Activated CD4-positive, alpha-beta T cell treated with anti-CD3 and anti-CD28 coated beads for 48 hours (primary cell): Measurements from ENCODE around the gene GRN.

ENCODE experiments used
- DNase-seq: peaks from one replicate; pipeline ENCODE4 v3.0.0-alpha.2; 2020

GRN gene

DNA sequence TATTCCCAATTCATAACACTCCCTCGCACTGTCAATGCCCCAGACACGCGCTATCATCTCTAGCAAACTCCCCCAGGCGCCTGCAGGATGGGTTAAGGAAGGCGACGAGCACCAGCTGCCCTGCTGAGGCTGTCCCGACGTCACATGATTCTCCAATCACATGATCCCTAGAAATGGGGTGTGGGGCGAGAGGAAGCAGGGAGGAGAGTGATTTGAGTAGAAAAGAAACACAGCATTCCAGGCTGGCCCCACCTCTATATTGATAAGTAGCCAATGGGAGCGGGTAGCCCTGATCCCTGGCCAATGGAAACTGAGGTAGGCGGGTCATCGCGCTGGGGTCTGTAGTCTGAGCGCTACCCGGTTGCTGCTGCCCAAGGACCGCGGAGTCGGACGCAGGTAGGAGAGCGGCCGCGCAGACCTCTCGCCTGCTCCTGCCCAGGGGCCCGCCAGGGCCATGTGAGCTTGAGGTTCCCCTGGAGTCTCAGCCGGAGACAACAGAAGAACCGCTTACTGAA, at the start of gene GRN:
GRN (plus strand) TSS at position 364 of the 515 bp plus-strand sequence. CDS start 3,863 bp downstream, outside the sequence.
- DNase-seq: peak; percentile 92

GRCh38 chr17:44297975-44298374, 47.1 kb upstream of the GRN start:
- DNase-seq: no peak

DNA sequence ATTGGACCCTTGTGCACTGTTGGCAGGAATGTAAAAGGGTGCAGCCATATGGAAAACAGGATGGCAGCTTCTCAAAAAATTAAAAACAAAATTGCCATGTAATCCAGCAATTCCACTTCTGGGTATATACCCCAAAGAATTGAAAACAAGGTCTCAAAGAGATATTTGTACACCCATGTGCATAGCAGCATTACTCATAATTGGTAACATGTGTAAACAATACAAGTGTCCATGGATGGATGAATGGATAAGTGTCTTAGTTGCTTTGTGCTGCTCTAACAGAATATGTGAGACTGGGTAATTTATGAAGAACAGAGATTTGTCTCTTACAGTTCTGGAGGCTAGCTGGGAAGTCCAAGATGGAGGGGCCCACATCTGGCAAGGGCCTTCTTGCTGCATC, 40.5 kb upstream of the GRN start:
- no peak for DNase-seq

DNA sequence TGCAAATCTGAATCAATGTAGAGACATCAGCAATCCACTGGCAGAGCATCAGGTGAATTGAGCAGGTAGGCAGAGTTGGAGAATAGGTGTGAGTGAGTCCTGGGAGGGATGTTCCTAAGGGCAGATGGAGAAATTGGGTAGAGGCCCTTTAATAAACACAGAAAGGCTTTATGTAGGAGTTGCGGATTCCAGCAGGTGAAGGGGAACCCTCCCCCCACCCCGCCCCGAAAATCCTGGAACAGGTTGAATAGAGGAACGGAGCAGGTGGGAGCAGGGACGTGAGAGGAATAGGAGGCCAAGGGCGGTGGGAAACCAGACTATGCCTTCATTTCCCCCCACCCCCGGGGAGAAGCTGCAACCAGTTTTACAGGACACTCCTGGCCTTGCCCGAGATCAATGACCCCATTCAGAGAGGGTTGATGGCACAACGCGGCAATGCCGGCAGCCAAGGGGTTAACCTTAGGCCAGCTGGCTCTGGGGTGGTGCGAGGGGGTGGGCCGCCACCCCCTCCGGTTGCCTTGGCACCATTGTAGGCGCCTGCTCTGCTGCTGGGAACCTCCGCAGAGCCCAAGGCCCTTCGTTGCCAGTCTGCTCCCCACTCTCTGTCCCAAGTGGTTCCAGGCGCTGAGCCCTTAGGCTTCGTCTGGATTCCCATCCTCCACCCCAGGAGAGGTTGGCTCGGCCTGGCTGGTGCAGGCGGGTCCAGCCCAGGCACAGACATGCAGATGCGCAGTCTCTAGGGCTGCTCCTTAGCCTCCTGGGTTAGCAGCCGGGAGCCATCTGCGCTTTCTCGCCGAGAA, 37.5 kb upstream of the GRN start:
- DNase-seq: no peak

GRCh38 chr17:44308320-44308818, 36.7 kb upstream of the GRN start, which contains the start of gene RUNDC3A:
TSS of gene RUNDC3A (plus strand) at chr17:44308601. CDS start at chr17:44308833, 232 bp downstream.
- peak; percentile 88 for DNase-seq

DNA sequence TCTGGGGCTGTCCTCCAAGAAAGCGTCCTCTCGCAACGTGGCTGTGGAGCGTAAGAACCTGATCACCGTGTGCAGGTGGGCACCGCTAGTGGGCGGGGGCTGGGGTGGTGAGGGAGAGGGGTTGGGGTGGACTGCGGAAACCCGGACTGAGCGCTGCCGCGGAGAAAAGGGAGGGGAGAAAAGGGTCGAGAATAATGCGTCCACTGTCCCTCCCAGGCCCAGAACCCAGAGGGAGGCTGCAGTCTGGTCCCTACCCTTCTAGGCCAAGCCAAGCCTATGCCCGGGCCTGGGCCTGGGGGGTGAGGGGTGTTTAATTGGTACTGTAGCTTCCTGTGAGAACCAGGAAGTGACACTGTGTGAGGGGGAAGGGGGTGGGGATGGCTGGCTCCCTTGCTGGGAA, 36.2 kb upstream of the GRN start:
- DNase-seq: no peak

GRCh38 chr17:44309472-44309871, 35.6 kb upstream of the GRN start:
- no peak for DNase-seq

GRCh38 chr17:44310188-44310587, 34.9 kb upstream of the GRN start:
- DNase-seq: no peak

- no peak for DNase-seq
Measured at GRCh38 chr17:44310609-44311376, 34.3 kb upstream of the GRN start.

GRCh38 chr17:44311562-44312181, 33.4 kb upstream of the GRN start:
- no peak for DNase-seq

GRCh38 chr17:44312396-44313104, 32.6 kb upstream of the GRN start:
- no peak for DNase-seq

DNA sequence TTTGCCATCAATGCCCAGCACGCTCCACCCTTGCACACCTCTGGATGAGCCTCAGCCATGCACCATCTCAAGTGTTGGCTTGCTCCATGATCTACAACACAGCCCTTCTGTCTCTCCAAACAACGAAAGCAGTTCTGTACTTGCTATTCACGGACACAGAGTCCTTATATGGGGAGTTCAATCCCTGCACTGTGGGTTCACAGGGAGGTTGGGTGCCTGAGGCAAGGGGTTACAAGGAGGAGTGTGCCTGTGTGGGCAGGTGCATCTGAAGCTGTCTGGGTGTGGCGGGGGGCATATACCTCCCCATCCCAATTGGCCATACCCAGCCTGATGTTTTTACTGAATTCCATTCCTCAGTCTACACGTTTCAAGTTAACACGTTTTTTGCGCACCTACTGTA, 31.1 kb upstream of the GRN start:
- DNase-seq: no peak

DNA sequence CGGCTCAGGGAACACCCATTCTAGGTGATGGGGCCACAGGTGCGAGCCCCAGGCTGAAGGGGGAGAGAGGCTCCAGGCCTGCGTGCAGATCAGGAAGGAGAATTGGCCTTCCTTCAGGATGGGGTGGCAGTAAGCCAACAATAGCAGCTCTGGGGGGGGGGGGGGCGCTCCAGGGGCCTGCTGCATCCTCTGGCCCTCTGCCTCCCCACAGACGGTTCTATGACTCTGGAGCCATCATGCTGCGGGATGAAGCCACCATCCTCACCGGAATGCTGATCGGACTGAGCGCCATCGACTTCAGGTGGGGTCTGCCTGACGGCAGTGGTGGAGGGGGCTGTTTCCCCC, 30.6 kb upstream of the GRN start:
- no peak for DNase-seq

DNA sequence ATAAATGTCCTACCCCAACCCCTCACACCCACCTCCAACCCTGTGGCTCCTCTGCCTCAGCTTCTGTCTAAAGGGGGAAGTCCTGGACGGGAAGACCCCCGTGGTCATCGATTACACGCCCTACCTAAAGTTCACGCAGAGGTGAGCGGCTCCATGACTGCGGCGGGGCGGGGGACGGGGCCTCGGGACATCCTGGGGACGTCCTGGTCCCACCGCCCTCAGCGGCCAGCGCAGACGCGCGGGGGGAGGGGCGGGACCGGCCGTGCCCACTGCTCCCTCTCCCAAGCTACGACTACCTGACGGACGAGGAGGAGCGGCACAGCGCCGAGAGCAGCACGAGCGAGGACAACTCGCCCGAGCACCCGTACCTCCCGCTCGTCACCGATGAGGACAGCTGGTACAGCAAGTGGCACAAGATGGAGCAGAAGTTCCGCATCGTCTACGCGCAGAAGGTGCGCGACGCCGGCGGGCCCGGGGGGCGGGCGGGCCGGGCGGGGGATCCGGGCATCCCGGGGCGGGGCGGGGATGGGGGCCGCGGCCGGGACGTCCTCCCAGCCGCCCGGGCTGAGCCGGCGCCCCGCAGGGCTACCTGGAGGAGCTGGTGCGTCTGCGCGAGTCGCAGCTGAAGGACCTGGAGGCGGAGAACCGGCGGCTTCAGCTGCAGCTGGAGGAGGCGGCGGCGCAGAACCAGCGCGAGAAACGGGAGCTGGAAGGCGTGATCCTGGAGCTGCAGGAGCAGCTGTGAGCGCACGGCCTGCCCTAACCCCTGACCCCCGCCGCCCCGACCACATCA, 30.0 kb upstream of the GRN start:
- peak; percentile 72 for DNase-seq

- no peak for DNase-seq
Measured at GRCh38 chr17:44315760-44316731, 29.1 kb upstream of the GRN start.

DNA sequence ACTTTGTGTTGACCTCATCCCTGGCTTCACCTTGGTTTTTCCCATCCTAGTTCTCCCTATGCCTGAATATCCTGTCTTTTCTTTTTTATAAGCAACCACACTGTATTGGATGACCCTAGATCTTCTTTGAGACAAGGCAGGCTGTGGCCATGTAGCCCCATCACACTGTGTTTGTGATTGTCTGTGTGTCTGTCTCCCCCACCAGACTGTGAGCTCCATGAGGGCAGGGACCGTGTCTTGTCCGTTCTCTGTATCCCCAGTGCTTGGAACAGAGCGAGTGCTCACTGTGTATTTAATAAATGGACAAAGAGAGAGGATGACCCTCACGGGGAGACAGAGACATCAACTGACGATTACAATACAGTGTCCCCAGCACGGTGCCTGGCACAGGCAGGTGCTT, 27.6 kb upstream of the GRN start:
- DNase-seq: no peak

GRCh38 chr17:44318077-44318892, 26.8 kb upstream of the GRN start:
- DNase-seq: no peak

DNA sequence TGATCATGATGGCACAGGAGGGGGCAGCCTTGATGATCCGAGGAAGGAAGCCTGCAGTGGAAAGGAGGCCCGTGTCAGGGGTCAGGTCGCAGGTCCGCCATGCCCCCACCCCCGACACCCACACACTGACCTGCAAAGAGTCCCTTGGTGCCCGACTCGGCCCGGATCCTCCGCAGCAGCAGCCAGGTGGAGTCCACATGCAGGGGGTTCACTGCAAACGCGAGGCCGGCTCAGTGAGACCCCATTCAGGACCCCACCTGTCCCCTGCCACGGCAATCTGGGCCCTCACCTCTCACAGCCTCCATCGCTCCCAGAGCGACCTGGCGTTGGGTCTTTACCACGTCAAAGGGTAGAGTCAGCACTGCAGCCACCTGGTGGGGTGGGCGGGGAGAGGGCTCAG, 25.0 kb upstream of the GRN start:
- no peak for DNase-seq

DNA sequence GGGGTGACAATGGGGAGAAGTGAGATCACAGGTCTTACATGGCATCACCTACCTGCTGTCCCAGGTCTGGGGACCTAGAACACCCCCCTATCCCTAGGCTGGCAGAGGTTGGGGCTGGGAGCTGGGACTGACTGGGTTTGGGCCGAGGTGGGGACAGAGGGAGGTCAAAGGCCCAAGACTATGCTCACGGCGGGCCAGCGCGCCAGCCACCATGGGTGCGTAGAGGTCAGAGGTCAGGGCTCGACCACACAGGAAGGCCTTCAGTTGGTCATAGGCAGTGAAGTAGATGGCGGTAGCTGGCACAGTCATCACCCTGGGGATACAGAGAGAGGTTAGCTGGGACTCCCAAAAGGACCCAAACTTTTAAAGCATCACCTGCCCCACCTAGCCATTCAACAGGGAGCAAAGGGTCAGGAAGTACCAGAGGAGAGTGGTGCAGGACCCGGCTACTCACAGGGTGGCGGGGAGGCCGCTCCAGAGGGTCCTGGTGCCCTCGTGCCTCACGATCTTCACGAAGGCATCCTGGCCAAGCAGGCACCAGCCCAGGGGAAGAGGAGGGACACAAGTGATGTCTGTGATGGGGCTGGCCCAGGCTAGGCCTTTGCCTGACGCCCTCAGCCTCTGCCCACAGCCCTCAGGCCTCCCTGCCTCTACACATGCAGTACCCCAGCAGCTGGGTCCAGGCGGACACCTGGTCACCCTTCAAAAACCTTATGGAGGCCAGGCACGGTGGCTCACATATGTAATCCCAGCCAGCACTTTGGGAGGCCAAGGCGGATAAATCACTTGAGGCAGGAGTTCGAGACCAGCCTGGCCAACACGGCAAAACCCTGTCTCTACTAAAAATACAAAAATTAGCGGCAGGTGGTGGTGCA, 23.6 kb upstream of the GRN start:
- no peak for DNase-seq
